GM12872 (cell line): ENCODE results near the gene FAM240A.

Source experiments
- TF ChIP-seq, protein P1 (sequence below): IDR thresholded peaks from 3 replicates; pipeline ENCODE4 v1.5.1; 2011; ENCODE audit warnings: low read depth, mild to moderate bottlenecking, low read length, moderate library complexity; ENCODE audit not compliant: insufficient read depth

Gene FAM240A

DNA sequence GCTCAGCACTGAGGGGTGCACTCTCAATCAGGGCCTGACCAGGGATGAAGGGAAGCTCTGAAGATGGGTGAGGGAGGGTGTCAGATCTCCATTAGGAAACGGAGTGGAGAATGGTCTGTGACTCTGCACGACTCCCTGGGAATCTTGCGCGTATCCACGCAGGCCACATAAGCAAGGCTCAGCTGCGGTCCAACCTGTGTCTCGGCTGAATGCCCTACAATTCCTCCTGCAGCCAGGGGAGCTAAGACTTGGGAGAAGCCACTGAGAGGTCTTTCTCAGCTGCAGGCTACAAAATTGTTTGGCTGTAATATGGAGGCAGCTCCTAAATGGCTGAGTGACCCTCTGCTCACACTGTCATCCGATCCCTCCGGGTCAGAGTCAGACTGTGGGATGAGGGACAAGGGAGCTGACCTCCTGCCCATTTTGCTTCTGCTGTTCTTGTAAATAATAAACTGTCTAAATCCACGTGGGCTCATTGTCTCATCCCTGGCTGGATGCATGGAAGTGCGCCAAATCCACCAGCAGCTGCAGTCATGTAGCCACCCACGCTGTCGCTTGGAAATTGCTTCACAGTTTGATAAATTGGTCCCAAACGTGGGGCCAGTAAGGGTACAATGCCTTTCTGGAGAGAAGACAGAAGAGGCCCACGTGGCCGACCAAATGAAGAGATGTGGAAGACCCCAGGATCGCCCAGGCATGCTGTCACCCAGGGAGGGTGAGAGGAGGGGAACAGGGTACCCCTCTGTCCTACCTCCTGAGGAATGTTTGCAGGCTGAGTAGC lies 50.6 kb downstream of the FAM240A start:
- TF ChIP-seq, protein P1, sequence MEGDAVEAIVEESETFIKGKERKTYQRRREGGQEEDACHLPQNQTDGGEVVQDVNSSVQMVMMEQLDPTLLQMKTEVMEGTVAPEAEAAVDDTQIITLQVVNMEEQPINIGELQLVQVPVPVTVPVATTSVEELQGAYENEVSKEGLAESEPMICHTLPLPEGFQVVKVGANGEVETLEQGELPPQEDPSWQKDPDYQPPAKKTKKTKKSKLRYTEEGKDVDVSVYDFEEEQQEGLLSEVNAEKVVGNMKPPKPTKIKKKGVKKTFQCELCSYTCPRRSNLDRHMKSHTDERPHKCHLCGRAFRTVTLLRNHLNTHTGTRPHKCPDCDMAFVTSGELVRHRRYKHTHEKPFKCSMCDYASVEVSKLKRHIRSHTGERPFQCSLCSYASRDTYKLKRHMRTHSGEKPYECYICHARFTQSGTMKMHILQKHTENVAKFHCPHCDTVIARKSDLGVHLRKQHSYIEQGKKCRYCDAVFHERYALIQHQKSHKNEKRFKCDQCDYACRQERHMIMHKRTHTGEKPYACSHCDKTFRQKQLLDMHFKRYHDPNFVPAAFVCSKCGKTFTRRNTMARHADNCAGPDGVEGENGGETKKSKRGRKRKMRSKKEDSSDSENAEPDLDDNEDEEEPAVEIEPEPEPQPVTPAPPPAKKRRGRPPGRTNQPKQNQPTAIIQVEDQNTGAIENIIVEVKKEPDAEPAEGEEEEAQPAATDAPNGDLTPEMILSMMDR = no peak

DNA sequence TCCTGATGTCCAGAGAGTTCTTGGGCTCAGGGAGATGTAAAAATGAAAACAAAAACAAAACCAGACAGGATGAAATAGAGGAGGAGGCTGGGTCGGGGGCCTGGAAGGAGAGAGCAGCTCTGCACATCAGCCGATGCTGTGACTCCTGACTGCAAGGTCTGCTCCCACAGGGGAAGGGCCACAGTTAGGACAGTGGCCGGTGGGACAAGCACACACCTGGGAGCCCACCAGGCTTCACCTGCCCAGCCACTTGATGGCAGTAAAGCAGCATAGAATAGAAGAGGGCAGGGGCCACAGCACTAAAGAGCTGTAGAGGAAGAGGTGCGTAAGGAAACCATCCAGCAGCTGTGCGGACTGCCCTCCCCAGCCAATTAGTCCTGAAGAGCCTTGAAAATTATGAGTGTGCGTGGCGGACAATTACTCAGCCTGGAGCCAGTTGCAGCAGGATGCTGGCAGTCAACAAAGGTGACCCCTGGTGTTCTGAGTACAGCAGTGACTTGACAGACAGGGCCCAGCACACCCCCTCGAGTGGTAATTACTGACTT lies 51.3 kb downstream of the FAM240A start:
- TF ChIP-seq, protein P1 = no peak

DNA sequence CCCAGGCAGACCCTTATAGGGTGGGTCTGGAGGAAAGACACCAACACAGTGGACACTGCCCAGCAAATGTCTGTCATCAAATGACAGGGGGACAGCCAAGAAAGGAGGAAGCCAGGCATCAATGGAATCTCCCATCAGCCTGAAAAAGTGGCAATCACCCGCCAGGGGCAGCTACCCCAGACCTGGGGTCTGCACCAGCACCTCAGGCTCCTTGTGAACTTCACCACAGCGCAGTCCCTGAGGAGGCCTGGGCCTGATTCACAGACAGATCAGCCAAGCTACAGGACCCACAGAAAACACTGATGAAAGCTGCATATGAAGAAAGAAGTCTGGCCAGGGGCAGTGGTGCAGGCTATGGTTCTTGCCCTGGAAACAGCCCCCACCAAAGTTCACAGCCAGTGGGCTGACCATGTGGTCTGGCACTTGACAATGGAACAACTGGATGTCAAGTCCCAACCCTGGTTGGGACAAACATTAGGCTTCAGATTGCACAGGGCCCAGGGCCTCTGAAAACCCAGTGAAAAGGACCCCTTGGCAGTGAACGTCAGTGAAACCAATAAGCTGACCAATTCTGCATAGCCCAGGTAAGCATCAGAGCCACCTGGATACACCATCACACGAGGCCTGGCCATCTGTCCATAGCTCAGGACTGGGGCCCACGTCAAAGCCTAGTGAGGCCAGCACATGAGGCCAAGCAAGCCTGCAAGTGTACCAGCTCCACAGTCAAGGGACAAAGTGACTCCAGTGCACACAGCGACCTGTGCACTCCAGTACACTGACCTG lies 52.1 kb downstream of the FAM240A start:
- TF ChIP-seq, protein P1 = no peak

DNA sequence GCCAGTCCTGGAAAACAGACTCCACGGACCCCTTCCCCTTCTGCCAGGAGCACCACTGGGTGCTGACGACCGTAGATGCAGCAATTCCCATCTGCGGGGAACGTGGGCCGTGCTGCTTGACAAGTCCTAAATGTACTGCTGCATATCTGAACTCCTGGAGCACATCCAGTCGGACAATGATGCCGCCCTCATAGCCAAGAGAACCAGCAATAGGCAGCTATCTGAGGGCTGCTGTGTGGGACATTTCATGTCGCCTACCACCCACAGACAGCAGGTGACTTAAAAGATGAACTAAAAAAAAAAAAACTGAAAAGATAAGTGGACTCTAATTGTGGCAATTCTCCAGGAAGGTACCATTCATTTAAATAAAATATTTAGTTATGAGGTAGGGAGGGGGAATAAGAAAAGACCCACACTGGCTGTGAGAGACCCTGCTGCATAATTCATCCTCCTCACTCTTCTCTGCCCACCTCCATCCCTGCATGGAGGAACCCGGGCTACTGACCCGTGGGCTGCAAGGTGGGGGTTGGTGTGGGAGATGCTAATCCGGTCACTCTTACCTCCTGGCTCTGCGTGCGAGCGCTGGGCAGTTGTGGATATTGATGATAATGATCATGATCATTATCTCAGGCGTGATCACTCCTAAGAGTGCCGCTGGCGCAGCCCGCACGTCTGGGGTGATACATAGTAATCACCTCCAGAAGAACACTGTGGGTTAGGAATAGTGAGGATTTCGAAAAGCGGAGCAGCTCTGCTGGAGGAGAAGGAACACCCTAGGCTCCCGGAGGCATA lies 52.8 kb downstream of the FAM240A start:
- TF ChIP-seq, protein P1 = no peak

DNA sequence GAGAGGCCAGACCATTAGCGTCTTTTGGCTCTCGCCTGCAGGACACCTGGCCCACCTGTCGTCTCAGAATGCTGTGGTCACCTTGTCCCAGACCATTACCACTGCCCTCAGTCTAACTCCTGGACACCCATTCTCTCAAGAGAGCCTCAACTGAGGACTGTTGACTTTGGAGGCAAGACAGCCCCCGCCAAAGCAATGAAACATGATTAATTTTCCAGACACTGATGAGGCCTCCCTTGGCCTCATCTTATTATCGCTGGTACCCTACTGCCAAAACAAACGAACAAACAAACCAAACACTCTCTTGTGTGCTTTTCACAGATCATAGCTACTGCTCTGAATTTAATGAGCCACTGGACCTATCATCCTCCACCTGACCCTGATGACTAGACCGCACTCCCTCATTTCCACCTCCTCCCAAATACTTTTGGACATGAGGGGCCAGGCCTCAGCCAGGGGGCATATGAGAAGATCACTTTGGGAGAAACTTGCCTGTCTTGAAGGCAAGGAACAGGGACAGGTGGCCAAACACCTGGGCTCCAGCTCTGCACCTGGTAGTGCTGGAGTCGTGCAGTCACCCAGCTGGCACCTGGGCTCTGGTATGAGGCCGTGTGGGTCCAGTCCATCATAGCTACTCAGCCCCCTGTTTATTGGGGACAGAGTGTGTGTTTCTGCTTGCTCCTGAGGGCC lies 53.6 kb downstream of the FAM240A start:
- TF ChIP-seq, protein P1 = no peak

DNA sequence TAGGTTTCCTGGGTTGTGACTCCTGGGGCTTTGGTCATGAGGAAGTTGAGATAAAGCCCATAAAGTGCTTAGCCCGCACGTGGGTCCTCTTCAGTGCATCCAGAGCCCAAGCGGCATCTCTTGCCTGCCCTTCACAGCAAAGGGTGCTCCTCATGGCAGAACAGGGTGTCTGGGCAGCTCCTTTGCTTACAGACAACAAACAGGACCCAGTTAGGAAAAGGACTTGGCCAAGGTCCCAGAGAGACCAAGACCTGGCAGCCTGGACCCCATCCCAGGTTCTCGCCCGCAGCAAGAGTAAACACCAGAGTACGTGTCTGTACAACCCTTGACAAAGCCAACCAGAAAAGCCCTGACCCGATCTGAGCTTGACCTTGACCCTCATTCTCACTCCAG lies 54.1 kb downstream of the FAM240A start:
- TF ChIP-seq, protein P1 = no peak
